Measurements from ENCODE around the gene ZBTB5. TPM values are rescaled to one million over a fixed set of nuclear protein-coding genes. Genes with fewer than 3 reads are reported as not detected.

The ZBTB5 gene
- total and polyA plus RNA-seq, 2 of the 13 experiments (the other 11 are each of a cell fraction or from before 2014, with no cell fraction given): 12.5 to 20.5 TPM

DNA sequence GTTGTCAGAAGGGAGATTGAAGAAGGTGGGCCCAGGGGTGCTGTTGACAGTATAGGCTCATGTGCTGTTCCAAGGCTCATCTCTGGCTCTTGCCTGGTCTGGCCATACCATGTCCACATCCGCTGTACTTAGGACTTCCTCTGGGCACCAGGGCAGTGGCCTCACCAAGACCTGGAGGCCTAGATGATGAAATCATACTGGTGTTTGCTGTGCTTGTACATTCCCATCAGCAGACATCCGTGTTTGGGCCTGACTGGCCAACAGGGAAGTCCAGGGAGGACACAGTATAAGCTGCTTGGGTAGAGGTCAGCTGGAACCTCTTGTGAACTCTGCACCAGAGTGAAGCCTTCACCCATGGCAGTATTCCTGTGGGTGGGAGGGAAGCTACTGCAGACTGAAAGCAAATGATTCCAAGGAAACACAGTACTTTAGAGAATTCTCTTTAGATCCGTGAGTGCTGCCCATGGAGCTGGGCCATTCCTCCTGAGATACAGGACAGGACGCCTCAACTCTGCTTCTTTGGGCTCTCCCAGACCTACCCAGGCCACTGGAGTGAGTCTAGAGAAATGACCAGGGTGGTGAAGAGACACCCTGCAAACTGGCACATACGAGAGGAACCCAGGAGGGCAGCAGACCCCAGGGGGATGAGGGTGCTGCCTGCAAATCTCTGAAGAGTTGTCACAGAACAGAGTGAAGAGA, 43.0 kb upstream of the ZBTB5 start (continued):
- TF ChIP-seq, protein P1, sequence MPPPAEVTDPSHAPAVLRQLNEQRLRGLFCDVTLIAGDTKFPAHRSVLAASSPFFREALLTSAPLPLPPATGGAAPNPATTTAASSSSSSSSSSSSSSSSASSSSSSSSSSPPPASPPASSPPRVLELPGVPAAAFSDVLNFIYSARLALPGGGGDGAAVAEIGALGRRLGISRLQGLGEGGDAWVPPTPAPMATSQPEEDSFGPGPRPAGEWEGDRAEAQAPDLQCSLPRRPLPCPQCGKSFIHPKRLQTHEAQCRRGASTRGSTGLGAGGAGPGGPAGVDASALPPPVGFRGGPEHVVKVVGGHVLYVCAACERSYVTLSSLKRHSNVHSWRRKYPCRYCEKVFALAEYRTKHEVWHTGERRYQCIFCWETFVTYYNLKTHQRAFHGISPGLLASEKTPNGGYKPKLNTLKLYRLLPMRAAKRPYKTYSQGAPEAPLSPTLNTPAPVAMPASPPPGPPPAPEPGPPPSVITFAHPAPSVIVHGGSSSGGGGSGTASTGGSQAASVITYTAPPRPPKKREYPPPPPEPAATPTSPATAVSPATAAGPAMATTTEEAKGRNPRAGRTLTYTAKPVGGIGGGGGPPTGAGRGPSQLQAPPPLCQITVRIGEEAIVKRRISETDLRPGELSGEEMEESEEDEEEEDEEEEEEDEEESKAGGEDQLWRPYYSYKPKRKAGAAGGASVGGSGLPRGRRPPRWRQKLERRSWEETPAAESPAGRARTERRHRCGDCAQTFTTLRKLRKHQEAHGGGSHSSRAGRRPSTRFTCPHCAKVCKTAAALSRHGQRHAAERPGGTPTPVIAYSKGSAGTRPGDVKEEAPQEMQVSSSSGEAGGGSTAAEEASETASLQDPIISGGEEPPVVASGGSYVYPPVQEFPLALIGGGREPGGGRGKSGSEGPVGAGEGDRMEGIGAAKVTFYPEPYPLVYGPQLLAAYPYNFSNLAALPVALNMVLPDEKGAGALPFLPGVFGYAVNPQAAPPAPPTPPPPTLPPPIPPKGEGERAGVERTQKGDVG (CRISPR knock-in tag; IDR thresholded peaks at IDR 0.05; ENCODE audit: borderline replicate concordance): no peak
- TF ChIP-seq TAF1 (CRISPR knock-in tag; IDR thresholded peaks at IDR 0.05) (no peak), ZNF660 (CRISPR knock-in tag; IDR thresholded peaks at IDR 0.05; ENCODE audit: borderline replicate concordance, low read depth) (no peak), ELF4 (CRISPR knock-in tag; IDR thresholded peaks at IDR 0.05; ENCODE audit: borderline replicate concordance) (no peak), ZNF891 (CRISPR knock-in tag; IDR thresholded peaks at IDR 0.05) (no peak), ZNF296 (CRISPR knock-in tag; conservative IDR thresholded peaks at IDR 0.05) (peak; percentile 96), NFATC3 (CRISPR knock-in tag; IDR thresholded peaks at IDR 0.05) (no peak), NR2C2 (CRISPR knock-in tag; IDR thresholded peaks at IDR 0.05; ENCODE audit: borderline replicate concordance) (peak; percentile 91), NKX3-1 (CRISPR knock-in tag; IDR thresholded peaks at IDR 0.05) (0 out of 2 replicates have a peak, but pooled peaks have one; percentile 23), ZNF691 (CRISPR knock-in tag; IDR thresholded peaks at IDR 0.05; ENCODE audit: borderline replicate concordance, low read depth) (peak; percentile 82; the same call in 1 of the 2 replicates), SAP130 (CRISPR knock-in tag; IDR thresholded peaks at IDR 0.05; ENCODE audit: low read depth) (peak; percentile 95), ZNF567 (CRISPR knock-in tag; IDR thresholded peaks at IDR 0.05; ENCODE audit: borderline replicate concordance) (no peak), MTA1 (CRISPR knock-in tag; IDR thresholded peaks at IDR 0.05; ENCODE audit: borderline replicate concordance) (peak; percentile 88; the same call in 1 of the 2 replicates), ZNF232 (CRISPR knock-in tag; IDR thresholded peaks at IDR 0.05; ENCODE audit: borderline replicate concordance) (no peak), ZNF816 (CRISPR knock-in tag; IDR thresholded peaks at IDR 0.05; ENCODE audit: borderline replicate concordance) (no peak; the same call in 1 of the 2 replicates), ZKSCAN5 (CRISPR knock-in tag; IDR thresholded peaks at IDR 0.05) (no peak), SNRNP70 (IDR thresholded peaks at IDR 0.05; ENCODE audit: low read depth, low read length) (no peak), NFYB (CRISPR knock-in tag; IDR thresholded peaks at IDR 0.05) (no peak), HOXA3 (CRISPR knock-in tag; IDR thresholded peaks at IDR 0.05) (peak; percentile 90), ZNF30 (CRISPR knock-in tag; IDR thresholded peaks at IDR 0.05) (no peak), JUN (CRISPR knock-in tag; IDR thresholded peaks at IDR 0.05) (peak; percentile 93)
- TF ChIP-seq, protein P2, sequence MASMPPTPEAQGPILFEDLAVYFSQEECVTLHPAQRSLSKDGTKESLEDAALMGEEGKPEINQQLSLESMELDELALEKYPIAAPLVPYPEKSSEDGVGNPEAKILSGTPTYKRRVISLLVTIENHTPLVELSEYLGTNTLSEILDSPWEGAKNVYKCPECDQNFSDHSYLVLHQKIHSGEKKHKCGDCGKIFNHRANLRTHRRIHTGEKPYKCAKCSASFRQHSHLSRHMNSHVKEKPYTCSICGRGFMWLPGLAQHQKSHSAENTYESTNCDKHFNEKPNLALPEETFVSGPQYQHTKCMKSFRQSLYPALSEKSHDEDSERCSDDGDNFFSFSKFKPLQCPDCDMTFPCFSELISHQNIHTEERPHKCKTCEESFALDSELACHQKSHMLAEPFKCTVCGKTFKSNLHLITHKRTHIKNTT (CRISPR knock-in tag; IDR thresholded peaks at IDR 0.05): no peak
- TF ChIP-seq, protein P3, sequence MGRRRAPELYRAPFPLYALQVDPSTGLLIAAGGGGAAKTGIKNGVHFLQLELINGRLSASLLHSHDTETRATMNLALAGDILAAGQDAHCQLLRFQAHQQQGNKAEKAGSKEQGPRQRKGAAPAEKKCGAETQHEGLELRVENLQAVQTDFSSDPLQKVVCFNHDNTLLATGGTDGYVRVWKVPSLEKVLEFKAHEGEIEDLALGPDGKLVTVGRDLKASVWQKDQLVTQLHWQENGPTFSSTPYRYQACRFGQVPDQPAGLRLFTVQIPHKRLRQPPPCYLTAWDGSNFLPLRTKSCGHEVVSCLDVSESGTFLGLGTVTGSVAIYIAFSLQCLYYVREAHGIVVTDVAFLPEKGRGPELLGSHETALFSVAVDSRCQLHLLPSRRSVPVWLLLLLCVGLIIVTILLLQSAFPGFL (CRISPR knock-in tag; IDR thresholded peaks at IDR 0.05): no peak

Measured in HepG2 (cell line).